ENCODE data around the gene VKORC1.
A peak's percentile ranks its signal among the peaks of the same experiment; 100 is the strongest.

Gene VKORC1

GRCh38 chr16:31081428-31082351 lies 12.9 kb downstream of the VKORC1 start:
- no peaks in the 10 kb centered on the region for H3K9me3 Mint-ChIP-seq
- ATAC-seq (replicated peaks; ENCODE audit: extremely low read depth, poor library complexity, severe bottlenecking), result no peak
- H3K4me3 Mint-ChIP-seq, result no peak overlapping the region
- peaks cover 21% of the 10 kb centered on the region for H3K36me3 Mint-ChIP-seq (ENCODE audit: insufficient read depth)
- H3K27me3 Mint-ChIP-seq, result no peaks in the 10 kb centered on the region
- peak overlapping the region; percentile 78 for H3K27ac Mint-ChIP-seq (ENCODE audit: low read depth)
- H3K4me1 Mint-ChIP-seq, result peaks cover 15% of the 10 kb centered on the region
- DNase-seq (ENCODE audit: low spot score in 2 of 2), result no peak

- ATAC-seq (replicated peaks; ENCODE audit: extremely low read depth, poor library complexity, severe bottlenecking), result no peak
- DNase-seq (ENCODE audit: low spot score in 2 of 2), result no peak
- no peaks in the 10 kb centered on the region for H3K9me3 Mint-ChIP-seq
- H3K4me3 Mint-ChIP-seq, result no peak overlapping the region
- H3K36me3 Mint-ChIP-seq (ENCODE audit: insufficient read depth), result peaks cover 21% of the 10 kb centered on the region
- no peaks in the 10 kb centered on the region for H3K27me3 Mint-ChIP-seq
- H3K4me1 Mint-ChIP-seq, result peaks cover 15% of the 10 kb centered on the region
- H3K27ac Mint-ChIP-seq (ENCODE audit: low read depth), result peak overlapping the region; percentile 53
Measured at GRCh38 chr16:31080756-31081419, 13.7 kb downstream of the VKORC1 start.

- Mint-ChIP-seq H3K4me1 (peaks cover 17% of the 10 kb centered on the region), H3K27ac (ENCODE audit: low read depth) (peak overlapping the region; percentile 22), H3K9me3 (no peaks in the 10 kb centered on the region), H3K36me3 (ENCODE audit: insufficient read depth) (peaks cover 19% of the 10 kb centered on the region), H3K4me3 (no peak overlapping the region), H3K27me3 (no peaks in the 10 kb centered on the region)
- DNase-seq (ENCODE audit: low spot score in 2 of 2) (no peak), ATAC-seq (replicated peaks; ENCODE audit: extremely low read depth, poor library complexity, severe bottlenecking) (no peak)
Measured at GRCh38 chr16:31080035-31080629, 14.5 kb downstream of the VKORC1 start.

GRCh38 chr16:31079342-31079944 lies 15.2 kb downstream of the VKORC1 start:
- H3K4me1 Mint-ChIP-seq, result peaks cover 24% of the 10 kb centered on the region
- DNase-seq (ENCODE audit: low spot score in 2 of 2) (no peak), ATAC-seq (replicated peaks; ENCODE audit: extremely low read depth, poor library complexity, severe bottlenecking) (no peak)
- H3K9me3 Mint-ChIP-seq, result no peaks in the 10 kb centered on the region
- no peak overlapping the region for H3K27ac Mint-ChIP-seq (ENCODE audit: low read depth)
- no peaks in the 10 kb centered on the region for H3K27me3 Mint-ChIP-seq
- H3K4me3 Mint-ChIP-seq, result no peak overlapping the region
- H3K36me3 Mint-ChIP-seq (ENCODE audit: insufficient read depth), result peaks cover 23% of the 10 kb centered on the region

GRCh38 chr16:31078597-31079341 lies 15.8 kb downstream of the VKORC1 start:
- H3K27me3 Mint-ChIP-seq, result no peaks in the 10 kb centered on the region
- peaks cover 22% of the 10 kb centered on the region for H3K36me3 Mint-ChIP-seq (ENCODE audit: insufficient read depth)
- no peak overlapping the region for H3K4me3 Mint-ChIP-seq
- H3K27ac Mint-ChIP-seq (ENCODE audit: low read depth), result no peak overlapping the region
- ATAC-seq (replicated peaks; ENCODE audit: extremely low read depth, poor library complexity, severe bottlenecking) (no peak), DNase-seq (ENCODE audit: low spot score in 2 of 2) (no peak)
- no peaks in the 10 kb centered on the region for H3K9me3 Mint-ChIP-seq
- peaks cover 25% of the 10 kb centered on the region for H3K4me1 Mint-ChIP-seq

GRCh38 chr16:31077592-31078396 lies 16.8 kb downstream of the VKORC1 start:
- Mint-ChIP-seq H3K9me3 (no peaks in the 10 kb centered on the region), H3K4me1 (peaks cover 28% of the 10 kb centered on the region), H3K27ac (ENCODE audit: low read depth) (no peak overlapping the region), H3K36me3 (ENCODE audit: insufficient read depth) (peaks cover 24% of the 10 kb centered on the region), H3K4me3 (no peak overlapping the region), H3K27me3 (no peaks in the 10 kb centered on the region)
- DNase-seq (ENCODE audit: low spot score in 2 of 2) (no peak), ATAC-seq (replicated peaks; ENCODE audit: extremely low read depth, poor library complexity, severe bottlenecking) (no peak)

GRCh38 chr16:31077024-31077423 lies 17.6 kb downstream of the VKORC1 start:
- Mint-ChIP-seq H3K27ac (ENCODE audit: low read depth) (peak overlapping the region; percentile 59), H3K4me3 (no peak overlapping the region), H3K27me3 (no peaks in the 10 kb centered on the region), H3K9me3 (no peaks in the 10 kb centered on the region), H3K36me3 (ENCODE audit: insufficient read depth) (peaks cover 27% of the 10 kb centered on the region), H3K4me1 (peaks cover 31% of the 10 kb centered on the region)
- DNase-seq (ENCODE audit: low spot score in 2 of 2) (no peak), ATAC-seq (replicated peaks; ENCODE audit: extremely low read depth, poor library complexity, severe bottlenecking) (no peak)

GRCh38 chr16:31076319-31076718 lies 18.3 kb downstream of the VKORC1 start:
- H3K9me3 Mint-ChIP-seq, result no peaks in the 10 kb centered on the region
- H3K4me1 Mint-ChIP-seq, result peaks cover 35% of the 10 kb centered on the region
- ATAC-seq (replicated peaks; ENCODE audit: extremely low read depth, poor library complexity, severe bottlenecking) (no peak), DNase-seq (ENCODE audit: low spot score in 2 of 2) (no peak)
- H3K4me3 Mint-ChIP-seq, result peak overlapping the region; percentile 27
- H3K27me3 Mint-ChIP-seq, result no peaks in the 10 kb centered on the region
- no peak overlapping the region for H3K27ac Mint-ChIP-seq (ENCODE audit: low read depth)
- peaks cover 27% of the 10 kb centered on the region for H3K36me3 Mint-ChIP-seq (ENCODE audit: insufficient read depth)

- no peaks in the 10 kb centered on the region for H3K9me3 Mint-ChIP-seq
- H3K27me3 Mint-ChIP-seq, result no peaks in the 10 kb centered on the region
- peak overlapping the region; percentile 94 for H3K27ac Mint-ChIP-seq (ENCODE audit: low read depth)
- H3K4me3 Mint-ChIP-seq, result peak overlapping the region; percentile 87
- peaks cover 24% of the 10 kb centered on the region for H3K36me3 Mint-ChIP-seq (ENCODE audit: insufficient read depth)
- no peak for ATAC-seq (replicated peaks; ENCODE audit: extremely low read depth, poor library complexity, severe bottlenecking)
- no peak for DNase-seq (ENCODE audit: low spot score in 2 of 2)
- peaks cover 35% of the 10 kb centered on the region for H3K4me1 Mint-ChIP-seq
Measured at GRCh38 chr16:31074814-31075183, 19.8 kb downstream of the VKORC1 start.

GRCh38 chr16:31073970-31074813 lies 20.4 kb downstream of the VKORC1 start, which contains the start of the genes ZNF646 and ZNF668:
ZNF646 (plus strand) TSS chr16:31074422; CDS start chr16:31076325, 1,903 bp downstream.
ZNF668 (minus strand) TSS chr16:31074240; CDS start chr16:31064459, 9,781 bp downstream.
- Mint-ChIP-seq H3K27ac (ENCODE audit: low read depth) (peak within 1 kb of the TSS; percentile 94), H3K36me3 (ENCODE audit: insufficient read depth) (peaks cover 24% of the 10 kb centered on the region), H3K4me1 (peaks cover 40% of the 10 kb centered on the region), H3K4me3 (peak within 1 kb of the TSS; percentile 87), H3K27me3 (no peaks in the 10 kb centered on the region), H3K9me3 (no peaks in the 10 kb centered on the region)
- ATAC-seq (replicated peaks; ENCODE audit: extremely low read depth, poor library complexity, severe bottlenecking) (peak; percentile 87), DNase-seq (ENCODE audit: low spot score in 2 of 2) (peak; percentile 92 to 97)
